ENCODE results near the gene HSD17B8.
A peak's percentile ranks its signal among the peaks of the same experiment; 100 is the strongest.

DNA sequence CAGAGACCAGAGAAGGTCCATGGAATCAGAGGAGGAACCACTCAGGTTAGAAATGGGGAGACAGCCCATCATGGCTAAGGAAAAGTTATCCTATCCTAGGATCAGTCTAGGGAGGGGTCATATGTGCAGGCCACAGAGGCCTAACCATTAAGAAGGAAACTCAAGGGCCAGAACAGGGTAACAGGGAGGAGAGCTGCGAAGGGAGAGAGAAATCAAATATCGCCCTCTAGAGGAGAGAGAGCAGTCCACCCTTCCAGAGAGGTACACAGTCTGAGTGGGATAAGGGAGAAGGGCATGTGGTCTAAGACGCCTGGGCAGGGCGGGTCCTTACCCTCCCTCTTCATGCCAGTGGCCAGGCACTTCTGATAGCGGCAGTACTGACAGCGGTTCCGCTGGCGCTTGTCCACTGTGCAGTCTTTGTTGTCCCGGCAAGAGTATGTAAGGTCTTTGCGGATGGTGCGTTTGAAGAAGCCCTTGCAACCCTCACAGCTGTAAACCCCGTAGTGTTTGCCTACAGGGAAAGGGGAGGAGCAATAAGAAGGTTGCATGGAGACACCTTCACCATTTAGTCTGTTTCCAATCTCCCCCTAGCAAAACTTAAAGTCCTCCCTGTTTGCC lies 6.9 kb upstream of the HSD17B8 start:
- TF ChIP-seq, protein P1, sequence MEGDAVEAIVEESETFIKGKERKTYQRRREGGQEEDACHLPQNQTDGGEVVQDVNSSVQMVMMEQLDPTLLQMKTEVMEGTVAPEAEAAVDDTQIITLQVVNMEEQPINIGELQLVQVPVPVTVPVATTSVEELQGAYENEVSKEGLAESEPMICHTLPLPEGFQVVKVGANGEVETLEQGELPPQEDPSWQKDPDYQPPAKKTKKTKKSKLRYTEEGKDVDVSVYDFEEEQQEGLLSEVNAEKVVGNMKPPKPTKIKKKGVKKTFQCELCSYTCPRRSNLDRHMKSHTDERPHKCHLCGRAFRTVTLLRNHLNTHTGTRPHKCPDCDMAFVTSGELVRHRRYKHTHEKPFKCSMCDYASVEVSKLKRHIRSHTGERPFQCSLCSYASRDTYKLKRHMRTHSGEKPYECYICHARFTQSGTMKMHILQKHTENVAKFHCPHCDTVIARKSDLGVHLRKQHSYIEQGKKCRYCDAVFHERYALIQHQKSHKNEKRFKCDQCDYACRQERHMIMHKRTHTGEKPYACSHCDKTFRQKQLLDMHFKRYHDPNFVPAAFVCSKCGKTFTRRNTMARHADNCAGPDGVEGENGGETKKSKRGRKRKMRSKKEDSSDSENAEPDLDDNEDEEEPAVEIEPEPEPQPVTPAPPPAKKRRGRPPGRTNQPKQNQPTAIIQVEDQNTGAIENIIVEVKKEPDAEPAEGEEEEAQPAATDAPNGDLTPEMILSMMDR (IDR thresholded peaks at IDR 0.05; ENCODE audit: borderline replicate concordance, extremely low read depth, low read length, poor library complexity, severe bottlenecking) = peak; percentile 82
- TF ChIP-seq EZH2 (IDR thresholded peaks at IDR 0.05; ENCODE audit: borderline replicate concordance, low read depth, low read length, severe bottlenecking) = no peak

All from DND-41 (cell line).